HG03039 (cell line): ENCODE data around the gene OGFOD3.
"Not testable (repeated sequence)": the region's sequence is repeated elsewhere in the genome, so short reads cannot be mapped to it uniquely, and the experiment has no call there.

Experiments used
- ATAC-seq: cut with Tn5 transposase; IDR thresholded peaks from one replicate; pipeline ENCODE4 v1.9.1; 2021; ENCODE audit warnings: mild to moderate bottlenecking, moderate library complexity; ENCODE audit not compliant: unreplicated experiment

The OGFOD3 gene

DNA sequence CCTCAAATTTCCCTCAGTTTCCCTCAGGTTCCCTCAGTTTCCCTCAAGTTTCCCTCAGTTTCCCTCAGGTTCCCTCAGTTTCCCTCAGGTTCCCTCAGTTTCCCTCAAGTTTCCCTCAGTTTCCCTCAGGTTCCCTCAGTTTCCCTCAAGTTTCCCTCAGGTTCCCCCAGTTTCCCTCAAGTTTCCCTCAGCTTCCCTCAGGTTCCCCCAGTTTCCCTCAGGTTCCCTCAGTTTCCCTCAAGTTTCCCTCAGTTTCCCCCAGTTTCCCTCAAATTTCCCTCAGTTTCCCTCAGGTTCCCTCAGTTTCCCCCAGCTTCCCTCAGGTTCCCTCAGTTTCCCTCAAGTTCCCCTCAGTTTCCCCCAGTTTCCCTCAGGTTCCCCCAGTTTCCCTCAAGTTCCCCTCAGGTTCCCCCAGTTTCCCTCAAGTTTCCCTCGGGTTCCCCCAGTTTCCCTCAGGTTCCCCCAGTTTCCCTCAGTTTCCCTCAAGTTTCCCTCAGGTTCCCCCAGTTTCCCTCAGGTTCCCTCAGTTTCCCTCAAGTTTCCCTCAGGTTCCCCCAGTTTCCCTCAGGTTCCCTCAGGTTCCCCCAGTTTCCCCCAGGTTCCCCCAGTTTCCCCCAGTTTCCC is 58.8 kb downstream of the OGFOD3 start:
- not testable (repeated sequence) for ATAC-seq

DNA sequence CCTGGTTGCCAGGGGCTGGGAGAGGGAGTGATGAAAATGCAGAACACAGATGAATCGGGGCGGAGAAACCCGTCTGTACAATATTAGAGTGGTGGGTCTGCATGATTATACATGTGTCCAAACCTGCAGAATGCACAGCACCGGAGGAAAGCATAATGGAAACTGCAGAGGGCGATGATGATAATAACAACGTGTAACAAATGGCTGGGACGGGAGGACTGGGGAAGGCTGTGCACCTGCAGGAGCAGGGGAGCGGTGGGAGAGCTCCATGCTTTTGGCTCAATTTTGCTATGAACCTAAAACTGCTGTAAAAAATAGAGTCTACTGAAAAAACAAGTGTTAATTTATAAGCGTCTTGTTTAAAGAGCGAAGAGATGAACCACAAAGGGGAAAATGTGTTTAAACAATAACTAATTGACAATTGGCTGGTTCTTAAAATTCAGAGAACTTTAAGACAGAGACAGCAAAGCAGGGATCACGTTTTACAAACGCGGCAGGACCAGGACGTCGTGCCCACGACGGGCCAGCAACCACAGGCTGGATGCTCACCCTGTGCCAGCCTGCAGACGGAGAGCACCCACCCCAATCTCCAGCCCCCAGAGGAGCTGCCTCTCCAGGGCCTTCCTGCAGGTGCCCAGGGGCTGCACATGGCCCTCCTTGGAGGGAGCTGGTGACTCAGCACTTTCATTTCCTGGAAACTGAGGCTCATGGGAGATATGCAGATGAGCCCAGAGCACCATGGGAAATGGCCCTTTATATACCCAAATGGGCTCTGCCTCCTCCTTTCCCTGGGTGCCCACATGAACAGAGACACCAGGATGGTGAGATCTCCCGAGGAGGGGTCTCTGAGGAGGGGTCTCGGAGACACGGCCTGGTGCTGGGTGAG is 59.7 kb downstream of the OGFOD3 start, which contains the start of gene TEX19:
TEX19 (plus strand) TSS at position 783 of the 886 bp plus-strand sequence. CDS start 2,904 bp downstream, outside the sequence.
- ATAC-seq = no peak

DNA sequence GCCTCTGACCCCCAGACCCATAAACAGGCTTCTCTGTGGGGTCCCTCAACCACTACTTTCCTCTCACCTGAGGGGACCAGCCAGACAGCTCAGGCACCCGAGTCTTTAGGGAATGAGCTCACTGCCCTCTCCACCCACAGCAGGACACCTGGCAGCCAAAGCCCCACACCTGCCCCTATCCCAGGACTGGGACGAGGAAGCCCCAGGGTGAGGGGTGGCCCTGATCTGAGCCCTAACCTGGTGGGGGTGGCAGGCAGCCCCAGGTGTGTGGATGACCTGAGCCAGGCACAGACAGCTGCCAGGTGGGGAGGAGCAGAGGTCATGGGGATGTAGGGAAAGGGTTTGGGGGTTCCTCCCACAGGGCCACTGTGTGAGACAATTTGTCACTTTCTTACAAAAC is 61.0 kb downstream of the OGFOD3 start:
- ATAC-seq = no peak

DNA sequence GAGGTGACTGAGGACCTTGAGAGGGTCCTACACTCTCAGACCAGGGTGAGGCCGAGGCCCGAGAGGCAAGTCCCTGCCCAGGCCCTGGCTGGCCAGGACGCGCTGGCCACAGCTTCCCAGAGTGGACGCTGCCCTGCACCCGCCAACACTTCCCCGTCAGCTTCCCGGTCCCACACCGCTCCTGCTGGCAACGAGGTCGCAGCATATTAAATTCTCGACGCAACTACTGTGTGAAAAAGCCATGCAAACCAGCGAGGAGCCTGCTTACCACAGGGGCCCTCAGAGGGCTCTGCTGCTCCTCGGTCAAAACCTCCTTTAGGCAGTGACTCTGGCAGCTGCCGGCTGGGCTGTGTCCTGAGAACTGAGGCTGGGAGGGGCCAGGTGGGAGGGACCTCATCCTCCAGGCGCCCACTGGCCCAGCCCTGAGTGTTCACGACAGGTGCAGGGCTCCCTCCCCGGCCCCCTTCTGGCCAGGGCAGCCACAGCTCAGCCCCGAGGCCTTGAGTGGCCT is 61.5 kb downstream of the OGFOD3 start:
- ATAC-seq = no peak

DNA sequence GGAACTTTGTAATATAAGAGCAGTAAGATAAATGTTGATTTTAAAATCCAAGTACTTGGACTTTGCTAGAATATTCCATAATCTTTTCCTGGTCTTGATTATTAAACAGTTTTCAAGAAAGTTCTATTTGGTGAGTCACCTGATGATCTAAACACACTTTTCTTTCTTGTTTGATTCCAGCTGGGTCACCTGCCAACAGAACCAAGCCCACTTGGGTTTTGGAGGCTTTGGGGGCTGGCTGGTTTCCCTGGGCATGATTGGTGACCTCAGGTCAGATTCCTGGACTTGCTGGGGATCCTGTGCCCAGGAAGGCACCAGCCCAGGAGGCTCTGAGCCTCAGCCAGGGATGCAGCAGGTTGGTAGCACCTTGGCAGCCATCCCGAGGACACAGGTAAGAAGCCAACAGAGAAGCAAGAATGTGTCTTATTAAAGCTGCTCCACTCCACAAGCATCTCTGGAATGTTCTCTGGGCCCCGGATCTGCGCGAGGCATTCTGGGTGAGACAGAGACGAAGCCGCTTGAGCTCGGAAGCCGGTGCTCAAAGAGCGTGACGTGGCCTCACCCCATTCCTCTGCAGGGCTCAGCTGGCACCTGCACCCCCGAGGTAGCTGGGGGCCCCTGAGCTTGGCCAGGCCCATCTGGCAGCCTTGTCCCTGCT is 62.5 kb downstream of the OGFOD3 start:
- ATAC-seq = no peak

DNA sequence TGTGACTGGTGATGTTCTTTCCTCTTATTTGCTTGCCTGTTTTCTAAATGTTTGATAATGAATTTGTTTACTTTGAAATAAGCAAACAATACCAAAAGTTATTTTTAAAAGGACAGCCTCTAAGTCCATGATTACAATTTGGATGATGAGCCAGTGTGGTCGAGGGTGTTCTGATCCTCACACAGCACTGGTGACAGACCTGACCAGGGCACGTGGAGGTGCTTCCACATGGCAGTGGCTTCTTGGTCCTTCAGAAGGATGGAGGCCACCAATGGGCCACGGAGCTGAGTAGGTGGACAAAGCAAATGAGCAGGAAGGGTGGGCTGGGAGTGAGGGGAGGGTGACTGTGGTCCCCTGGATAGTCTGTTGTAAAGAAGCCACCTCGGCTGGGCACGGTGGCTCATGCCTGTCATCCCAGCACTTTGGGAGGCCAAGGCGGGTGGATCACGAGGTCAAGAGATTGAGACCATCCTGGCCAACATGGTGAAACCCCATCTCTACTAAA is 63.5 kb downstream of the OGFOD3 start:
- ATAC-seq = no peak

DNA sequence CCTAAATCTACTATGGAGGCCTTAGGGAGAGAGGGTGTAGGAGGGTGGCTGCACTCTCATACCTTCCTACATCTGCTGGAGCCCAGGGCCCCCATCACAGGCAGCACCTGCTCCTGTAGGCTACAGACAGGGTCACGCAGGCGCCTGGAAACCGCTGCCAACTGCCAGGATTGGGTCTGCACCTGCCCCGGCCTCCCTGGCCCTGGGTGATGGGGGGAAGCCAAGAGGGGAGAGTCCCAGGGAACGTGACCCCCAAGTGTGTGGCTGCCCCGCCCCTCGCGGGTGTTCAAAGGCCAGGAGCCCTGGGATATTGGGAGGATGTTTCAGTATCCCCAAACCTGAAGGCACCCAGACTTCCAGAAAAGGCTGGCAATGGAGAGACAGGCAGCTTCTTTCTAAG is 64.9 kb downstream of the OGFOD3 start:
- no peak for ATAC-seq

DNA sequence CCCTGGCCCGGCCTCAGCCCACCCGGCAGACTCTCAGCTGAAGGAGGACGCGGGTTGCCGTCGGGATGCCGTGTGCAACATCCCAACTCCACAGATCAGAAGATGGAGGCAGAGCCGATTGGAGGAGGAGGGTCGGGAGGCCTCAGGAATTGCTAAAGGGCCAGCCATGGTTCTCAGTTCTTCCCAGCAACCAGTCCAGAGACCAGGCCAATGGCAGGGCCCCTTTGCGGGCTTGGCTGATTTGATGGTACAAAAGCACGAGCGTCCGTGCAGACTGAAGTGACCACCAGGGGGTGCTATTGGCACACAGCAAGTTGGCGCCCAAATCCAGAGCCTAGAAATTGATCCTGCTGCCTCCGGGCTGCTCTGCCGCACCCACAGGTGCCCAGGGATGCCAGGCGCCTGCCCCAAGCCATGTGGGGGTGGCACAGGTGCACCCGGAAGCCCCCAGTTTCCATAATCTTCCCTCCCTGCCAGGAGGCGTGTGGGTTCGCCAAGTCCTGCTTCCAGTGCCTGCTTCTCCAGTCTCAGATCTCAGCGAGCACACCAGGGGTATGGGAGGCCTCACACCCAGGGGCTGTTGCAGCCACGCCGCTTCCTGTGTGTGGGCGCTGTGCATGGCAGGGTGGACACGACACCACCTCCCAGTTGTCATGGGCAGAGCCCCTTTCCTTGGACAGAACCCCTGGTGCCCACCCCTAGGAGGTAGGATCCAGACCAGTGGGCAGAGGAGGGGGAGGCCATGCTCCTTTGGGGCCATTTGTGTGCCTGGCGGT is 66.5 kb downstream of the OGFOD3 start:
- no peak for ATAC-seq

DNA sequence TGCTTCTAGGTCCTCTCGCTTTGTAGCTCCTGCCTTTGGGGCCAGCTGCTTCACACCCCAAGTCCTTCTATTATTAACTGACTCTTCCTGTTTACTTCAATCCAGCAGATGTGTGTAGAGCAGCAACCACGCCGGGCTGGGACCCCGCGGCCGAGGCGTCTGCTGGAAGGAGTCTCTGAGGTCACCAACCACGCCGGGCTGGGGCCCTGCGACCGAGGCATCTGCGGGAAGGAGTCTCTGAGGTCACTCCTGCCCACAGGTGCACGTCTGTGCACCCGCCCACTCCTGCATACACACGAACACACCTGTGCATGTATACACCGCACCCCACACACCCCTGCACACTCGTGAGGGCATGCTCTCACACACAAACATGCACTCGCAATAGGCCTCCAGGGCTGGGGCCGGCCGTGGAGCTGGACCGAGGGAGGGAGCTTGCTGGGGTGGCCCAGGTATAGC is 67.1 kb downstream of the OGFOD3 start:
- no peak for ATAC-seq

DNA sequence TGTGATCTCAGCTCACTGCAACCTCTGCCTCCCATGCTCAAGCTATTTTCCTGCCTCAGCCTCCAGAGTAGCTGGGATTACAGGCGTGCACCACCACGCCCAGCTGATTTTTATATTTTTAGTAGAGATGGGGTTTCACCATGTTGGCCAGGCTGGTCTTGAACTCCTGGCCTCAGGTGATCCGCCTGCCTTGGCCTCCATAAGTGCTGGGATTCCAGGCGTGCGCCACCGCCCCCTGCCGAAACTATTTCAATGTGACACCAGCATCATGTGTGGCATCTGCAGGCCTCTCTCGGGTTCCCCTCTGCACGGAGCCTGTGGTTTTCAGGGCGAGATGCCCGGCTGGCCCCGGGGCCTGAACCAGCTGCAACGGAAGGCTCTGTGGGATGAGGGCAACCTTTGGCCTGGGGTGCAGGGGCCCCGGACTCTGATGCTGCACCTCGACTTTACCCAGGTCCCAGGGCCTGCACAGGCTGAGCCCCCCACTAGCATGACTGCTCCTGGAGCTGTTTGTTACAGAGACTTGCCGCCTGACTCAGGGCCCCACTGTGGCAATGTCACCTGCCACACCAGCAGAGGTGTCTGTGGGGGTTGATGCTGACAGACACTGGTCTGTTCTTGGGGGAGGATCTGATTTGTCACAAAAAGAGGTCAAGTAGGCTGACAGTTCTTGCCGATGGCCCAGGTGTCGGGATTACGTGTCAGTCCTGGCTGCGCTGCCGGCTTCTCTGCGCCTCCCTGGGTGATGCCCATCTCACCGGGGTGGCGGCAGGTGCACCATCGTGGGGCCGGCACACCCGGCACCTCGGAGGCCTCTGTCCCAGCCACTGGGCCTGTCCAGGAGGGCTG is 68.0 kb downstream of the OGFOD3 start:
- no peak for ATAC-seq

DNA sequence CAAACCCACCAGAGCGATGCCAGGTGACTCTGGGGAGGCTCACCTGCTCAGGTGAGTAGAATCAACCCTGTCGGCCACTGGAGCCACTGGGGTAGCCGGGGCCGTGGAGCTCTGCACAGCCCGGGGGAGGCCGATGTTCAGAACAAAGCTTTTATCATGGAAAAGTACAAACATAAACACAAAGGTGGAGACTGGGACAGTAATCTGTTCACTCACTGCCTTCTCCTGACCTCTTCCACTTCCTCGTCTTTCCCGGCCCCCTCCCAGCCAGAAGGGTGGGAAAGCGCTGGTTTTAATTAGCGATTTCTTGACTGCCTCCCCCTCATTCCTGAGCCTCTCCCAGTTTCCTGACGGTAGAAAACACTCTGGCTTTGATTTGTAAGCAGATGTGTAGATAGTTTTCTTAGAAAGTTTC is 69.1 kb downstream of the OGFOD3 start:
- no peak for ATAC-seq

DNA sequence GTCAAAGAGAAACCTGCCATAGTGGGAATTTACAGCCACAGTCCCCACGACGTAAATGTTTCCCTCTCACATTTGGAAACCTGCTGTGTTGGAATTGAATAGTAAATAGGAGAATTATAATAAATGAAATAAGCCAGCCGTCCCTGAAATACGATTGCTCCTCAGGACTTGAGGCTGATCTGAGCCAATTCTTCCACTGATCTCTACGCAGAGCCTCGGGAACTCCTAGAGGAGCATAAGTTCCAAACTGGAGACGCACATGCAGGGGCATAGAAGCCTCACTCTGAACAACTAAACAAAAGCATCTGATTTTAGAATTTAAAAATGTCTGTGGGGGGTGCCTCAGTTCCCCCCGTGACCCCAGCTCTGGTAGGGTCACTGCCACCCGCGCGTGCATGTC is 69.5 kb downstream of the OGFOD3 start:
- no peak for ATAC-seq

DNA sequence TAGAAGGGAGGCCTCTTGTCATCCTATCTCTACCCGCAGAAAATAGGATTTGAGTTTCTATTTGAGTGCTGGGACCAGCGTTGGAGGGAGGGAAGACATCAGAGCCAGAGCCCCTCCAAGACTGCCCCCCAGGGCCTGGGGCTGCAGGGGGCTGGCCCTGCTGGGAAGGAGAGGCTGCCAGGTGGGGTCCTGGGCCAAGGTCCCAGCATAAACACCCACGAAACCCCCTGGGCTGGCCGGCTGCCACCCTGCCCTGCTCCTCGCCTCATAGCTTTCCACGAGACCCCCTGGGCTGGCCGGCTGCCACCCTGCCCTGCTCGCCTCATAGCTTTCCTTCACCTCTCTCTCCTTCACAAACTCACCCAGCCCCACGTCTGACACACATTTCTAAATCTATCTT is 70.0 kb downstream of the OGFOD3 start:
- ATAC-seq = no peak

DNA sequence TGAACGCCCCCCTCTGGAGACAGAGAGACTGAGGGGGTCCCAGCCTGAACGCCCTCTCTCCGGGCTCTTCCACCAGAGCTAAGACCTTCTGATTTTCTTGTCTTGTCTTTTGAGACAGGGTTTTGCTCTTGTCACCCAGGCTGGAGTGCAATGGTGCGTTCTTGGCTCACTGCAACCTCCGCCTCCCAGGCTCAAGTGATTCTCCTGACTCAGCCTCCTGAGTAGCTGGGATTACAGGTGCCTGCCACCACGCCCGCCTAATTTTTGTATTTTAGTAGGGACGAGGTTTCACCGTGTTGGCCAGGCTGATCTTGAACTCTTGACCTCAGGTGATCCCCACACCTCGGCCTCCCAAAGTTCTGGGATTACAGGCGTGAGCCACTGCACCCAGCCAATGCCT is 70.4 kb downstream of the OGFOD3 start:
- not testable (repeated sequence) for ATAC-seq

DNA sequence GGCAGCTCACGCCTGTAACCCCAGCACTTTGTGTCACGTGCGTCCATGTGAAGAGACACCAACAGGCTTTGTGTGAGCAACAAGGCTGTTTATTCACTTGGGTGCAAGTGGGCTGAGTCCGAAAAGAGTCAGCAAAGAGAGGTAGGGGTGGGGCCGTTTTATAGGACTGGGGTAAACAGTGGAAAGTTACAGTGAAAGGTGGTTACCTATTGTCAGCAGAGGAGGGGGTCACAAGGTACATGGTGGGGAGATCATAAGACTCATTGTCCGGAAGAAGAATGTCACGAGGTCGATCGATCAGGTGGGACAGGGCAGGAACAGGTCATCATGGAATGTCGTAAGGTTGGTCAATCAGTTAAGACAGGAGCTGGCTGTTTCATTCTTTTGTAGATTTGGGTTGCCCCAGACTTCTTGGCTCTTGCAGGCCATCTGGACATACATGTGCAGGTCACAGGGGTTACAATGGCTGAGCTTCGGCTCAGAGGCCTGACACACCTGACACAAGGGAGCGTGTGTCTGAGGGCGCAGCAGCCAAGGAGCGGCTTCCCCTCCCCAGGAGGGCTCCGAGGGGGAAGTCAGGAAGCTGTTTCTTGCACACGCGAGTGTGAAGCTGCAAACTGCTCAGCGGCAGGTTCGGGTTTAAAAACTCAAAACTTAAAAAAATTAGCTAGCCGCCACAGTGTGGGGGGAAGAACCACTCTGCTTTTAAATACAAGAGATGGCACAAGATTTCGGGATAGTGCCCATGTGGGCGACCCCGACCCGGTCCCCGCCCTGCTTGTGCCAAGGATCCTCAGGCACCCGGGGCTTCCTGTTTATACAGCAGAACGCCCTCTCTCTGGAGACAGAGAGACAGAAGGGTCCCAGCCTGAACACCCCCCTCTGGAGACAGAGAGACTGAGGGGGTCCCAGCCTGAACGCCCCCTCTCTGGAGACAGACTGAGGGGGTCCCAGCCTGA is 71.8 kb downstream of the OGFOD3 start:
- ATAC-seq = no peak

DNA sequence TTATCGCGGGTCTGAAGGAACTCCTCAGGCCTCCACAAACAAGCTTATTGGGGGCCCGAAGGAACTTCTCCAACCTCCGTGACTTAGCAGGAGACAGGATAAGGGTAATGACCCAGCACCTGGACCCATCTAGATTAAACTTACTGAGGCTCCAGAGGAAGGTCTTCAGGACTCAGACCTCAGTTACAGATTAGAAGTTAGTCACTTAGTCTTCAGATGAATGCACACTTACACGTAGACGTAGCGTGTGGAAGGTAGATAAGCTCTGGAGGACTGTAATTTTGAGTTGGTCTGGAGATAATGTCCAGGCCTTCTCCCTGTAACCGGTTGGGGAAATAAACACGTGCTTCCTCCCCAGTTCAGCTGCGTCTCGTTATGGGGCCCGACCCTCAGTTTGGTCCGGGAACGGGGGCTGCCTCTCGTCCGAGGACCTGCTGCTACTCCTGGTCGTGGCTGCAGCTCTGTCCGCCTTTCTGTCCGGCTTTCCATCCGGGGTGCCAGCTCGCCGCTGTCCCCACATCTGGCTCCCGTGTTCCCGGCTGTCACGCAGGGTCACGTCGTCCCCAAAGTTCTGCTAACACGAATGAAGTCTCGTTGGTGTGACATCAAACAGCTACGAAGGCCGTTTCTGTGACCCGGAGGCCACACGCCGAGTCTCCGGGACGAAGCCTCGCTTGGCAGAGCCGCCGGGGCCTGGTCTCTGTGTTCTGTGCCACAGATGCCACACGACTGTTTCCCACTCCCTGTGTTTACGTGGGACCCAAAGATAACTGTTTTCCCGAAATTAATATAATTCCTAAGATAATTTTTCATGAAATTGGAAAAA is 73.0 kb downstream of the OGFOD3 start:
- ATAC-seq = no peak

DNA sequence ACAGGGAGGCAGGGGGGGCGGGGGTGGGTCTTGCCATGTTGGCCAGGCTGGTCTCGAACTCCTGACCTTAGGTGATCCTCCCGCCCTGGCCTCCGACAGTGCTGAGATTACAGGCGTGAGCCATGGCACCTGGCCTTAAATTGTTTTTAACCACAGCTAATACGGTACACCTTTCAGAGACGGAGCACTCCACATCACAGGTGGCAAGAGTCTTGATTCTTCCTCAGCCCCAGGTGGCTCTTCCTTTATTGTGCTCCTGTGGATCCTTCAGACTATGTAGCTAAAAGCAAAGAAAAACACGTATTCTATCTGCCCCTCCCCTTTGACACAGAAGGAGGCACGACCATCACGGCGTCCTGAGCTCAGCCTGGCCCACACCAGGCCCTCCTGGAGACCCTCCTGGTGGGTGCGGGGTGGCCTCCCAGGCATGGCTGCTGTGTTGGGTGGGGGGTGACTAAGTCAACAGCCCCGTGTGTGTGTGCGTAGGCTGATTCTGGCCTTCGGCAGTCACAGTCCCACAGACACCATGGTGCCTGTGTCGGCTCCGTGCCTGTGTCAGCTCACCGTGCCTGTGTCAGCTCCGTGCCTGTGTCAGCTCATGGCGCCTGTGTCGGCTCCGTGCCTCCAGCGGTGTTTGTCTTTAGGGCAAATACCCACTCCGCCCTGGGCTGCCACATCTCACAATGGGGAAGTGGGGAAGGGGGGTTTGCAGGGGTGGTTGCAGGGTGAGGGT is 74.0 kb downstream of the OGFOD3 start:
- ATAC-seq = no peak
